ENCODE results near the gene DDRGK1.
A peak's percentile ranks its signal among the peaks of the same experiment; 100 is the strongest.
"Not testable (repeated sequence)": the region's sequence is repeated elsewhere in the genome, so short reads cannot be mapped to it uniquely, and the experiment has no call there.

Gene DDRGK1

GRCh38 chr20:3210346-3210745 lies 5.9 kb upstream of the DDRGK1 start:
- no peak for DNase-seq

- no peak for DNase-seq
These were observed 5.5 kb upstream of the DDRGK1 start for GRCh38 chr20:3209946-3210317.

DNA sequence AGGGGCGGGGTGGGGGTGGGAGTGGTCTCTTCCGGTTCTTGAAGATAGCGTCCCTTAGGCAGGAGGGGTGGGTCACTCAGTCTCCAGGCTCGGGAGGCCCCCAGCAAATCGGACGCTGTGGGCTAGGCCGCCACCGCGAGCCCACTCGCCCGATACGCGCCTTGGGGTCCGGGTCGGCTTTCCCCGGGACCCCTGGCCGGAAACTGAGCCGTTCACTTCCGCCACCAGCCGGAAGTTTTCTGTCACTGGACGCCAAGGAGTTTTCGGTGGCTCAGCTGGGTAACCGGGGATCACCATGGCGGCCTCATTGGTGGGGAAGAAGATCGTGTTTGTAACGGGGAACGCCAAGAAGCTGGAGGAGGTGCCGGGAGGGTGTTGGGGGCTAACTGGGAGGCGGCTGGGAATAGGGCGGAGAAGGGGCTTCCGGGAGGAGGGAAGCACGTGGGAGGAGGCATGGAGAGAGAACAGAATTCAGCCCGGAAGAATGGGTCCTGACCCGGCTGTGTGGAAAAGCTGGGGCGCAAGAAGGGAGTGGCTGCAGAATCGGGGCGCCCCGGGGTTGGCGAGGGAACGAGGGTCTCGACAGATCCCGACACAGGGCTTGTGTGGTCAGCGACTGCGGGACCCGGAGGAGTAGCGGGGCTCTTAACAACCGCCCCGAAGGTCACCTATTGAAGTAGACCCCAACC lies 4.9 kb upstream of the DDRGK1 start, which contains the start of gene ITPA:
TSS of gene ITPA (plus strand) at position 242 of the 689 bp plus-strand sequence. CDS start at position 296, 54 bp downstream.
- peak; percentile 8 for DNase-seq

GRCh38 chr20:3208786-3209256 lies 4.3 kb upstream of the DDRGK1 start:
- no peak for DNase-seq

- no peak for DNase-seq
These were observed 963 bp downstream of the DDRGK1 start for GRCh38 chr20:3203315-3204123.

DNA sequence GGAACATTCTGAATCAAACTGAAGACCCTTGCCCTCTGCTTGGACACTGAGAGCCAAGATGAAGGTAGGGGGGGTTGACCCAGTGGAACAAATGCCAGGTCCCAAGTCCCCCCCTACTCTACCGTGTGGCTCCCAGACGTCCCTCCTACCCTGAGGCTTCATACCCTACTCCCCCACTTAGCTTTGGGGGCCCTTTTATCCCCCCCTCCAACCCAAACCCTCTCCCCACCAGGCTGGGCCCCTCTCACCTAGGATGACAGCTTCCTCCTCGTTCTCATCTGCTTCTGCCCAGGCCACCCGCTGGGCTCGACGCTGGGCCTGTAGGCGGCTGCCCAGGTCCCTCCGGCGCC lies 1.5 kb downstream of the DDRGK1 start:
- no peak for DNase-seq

DNA sequence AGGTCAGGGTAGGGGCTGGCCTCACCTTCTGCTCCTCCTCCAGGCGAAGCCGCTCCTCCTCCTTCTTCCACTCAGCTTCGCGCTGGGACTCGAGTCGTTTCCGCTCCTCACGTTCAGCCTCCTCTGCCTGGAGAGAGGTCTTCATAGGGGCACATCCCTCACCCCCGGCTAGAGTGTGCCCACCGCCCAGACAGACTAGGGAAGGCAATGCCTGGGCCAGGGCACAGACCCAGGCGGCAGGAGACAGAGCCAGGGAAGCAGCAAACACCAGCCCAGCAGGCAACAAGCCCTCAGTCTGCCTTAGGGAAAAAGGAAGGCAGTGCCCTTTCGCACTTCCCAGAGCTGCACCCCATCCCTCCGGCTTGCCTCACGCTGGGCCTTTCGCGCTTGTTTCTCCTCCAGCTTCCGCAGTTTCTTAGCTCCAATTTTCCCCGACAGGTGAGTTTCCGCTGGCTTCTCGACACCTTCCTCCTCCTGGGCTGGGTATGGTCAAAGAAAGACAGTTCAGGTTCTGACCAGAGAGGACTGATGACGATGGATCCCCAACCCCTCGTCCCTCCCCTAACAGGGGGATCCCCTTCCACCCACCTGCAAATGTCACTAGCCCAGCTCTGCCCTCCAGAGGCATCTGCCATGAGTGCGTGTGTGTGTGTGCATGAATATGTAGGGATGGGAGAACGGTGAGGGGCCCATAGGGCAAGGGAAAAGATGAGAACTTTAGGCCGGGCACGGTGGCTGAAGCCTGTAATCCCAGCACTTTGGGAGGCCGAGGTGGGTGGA lies 4.3 kb downstream of the DDRGK1 start:
- DNase-seq = no peak

DNA sequence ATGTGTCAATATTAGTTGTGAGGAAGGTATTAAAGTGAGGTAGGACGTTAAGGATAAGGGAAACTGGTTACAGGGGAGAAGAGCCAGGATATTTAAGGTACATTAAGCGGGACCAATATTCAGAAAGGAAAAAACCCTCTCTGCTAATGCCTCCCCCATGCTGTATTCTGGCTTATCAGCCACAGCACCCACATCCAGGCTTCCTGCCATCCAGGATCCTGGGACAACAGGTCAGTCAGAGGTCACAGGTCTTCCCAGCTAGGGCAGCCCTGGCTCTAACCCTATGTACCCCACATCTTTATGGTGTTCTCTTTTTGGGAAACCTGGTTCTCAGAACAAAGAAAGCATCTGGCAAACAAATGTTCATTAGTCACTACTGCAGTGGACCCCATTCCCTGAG lies 5.3 kb downstream of the DDRGK1 start:
- no peak for DNase-seq

DNA sequence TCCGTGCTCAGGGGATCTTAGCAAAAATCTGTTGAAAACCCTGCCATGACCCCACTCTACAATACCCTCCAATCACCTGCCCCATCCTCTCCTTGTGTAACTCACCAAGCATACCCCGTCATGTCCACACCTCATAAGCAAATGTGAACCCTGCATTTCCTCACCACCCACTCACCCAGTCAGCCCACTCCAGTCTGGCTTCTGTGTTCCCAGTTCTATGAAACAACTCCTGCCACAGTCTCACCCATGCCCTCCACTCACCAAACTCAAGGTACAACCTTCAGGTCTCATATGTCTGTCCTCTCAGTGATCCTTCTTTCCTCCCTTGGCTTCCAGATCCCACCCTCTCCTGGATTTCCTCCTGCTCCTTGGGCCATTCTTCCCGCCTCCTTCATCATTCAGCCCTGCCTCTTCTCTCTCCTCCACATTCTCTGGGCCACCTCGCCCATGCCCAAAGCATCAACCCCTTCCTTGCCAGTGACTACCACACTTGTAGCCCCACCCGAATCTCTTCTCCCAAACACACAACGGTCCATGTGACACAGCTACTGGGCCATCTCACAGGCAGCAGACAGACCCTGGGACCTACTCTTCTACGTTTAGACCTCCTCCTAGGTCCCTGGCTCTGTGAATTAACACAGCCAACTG lies 8.8 kb downstream of the DDRGK1 start:
- DNase-seq = no peak

GRCh38 chr20:3194617-3195280 lies 9.7 kb downstream of the DDRGK1 start:
- no peak for DNase-seq

GRCh38 chr20:3193806-3194616 lies 10.5 kb downstream of the DDRGK1 start:
- DNase-seq = no peak

GRCh38 chr20:3192226-3193015 lies 12.1 kb downstream of the DDRGK1 start:
- DNase-seq = no peak

DNA sequence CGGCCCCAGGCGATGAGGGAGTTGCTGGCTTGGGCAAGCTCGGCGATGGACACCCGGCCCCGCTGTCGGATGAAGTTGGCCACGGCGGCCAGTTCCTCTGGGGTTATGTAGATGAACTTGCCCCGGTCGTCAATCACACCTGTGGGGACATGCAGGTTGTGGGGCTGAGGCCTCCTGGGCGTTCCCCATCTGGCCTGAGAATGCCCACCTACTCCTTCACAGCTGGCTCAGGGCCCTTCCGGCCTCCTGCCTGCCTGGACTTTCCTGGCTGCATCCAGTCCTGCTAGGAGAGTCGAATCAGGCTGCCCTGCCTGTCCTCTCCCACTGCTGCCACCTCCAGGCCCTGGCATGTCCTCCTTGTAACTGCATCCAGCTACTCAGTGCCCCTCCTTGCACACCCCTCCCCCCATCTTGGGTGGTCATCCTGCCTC lies 13.8 kb downstream of the DDRGK1 start:
- no peak for DNase-seq

DNA sequence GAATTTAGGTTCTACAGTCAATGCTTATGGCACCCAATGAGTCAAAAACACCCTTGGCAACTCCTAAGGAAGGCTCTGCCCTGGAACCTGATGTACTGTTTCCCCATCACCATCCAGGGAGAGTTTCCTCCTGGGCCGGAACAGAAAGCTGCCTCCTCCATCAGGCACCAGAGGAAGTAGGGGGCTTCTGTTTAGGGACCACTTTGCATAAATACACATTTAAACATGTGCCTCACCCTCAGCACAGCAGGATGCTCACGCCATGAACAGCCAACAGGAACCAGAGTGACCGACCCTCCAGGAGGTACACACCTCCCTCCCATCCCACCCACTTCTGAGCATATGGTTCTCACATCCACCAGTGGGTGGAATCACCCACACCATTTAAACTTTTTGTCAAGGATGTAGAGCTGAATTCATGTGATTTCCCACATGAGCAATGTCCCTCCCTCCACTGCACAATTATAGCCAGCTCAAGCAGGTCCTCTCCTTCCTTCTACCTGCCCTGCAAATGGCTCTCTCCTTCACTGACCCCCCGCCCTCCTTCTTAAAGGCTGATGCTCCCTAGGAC lies 14.8 kb downstream of the DDRGK1 start:
- DNase-seq = no peak

- DNase-seq = no peak
These were observed 15.6 kb downstream of the DDRGK1 start for GRCh38 chr20:3188823-3189413.

DNA sequence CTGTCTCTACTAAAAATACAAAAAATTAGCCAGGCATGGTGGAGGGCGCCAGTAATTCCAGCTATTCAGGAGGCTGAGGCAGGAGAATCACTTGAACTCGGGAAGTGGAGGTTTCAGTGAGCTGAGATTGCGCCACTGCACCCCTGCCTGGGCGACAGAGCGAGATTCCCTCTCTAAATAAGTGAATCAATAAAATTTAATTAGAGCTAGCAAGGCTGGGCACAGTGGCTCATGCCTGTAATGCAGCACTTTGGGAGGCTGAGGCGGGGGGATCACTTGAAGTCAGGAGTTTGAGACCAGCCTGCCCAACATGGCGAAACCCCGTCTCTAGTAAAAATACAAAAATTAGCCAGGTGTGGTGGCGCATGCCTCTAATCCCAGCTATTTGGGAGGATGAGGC lies 16.6 kb downstream of the DDRGK1 start:
- DNase-seq = not testable (repeated sequence)

GRCh38 chr20:3183896-3184612 lies 20.4 kb downstream of the DDRGK1 start:
- DNase-seq = no peak

DNA sequence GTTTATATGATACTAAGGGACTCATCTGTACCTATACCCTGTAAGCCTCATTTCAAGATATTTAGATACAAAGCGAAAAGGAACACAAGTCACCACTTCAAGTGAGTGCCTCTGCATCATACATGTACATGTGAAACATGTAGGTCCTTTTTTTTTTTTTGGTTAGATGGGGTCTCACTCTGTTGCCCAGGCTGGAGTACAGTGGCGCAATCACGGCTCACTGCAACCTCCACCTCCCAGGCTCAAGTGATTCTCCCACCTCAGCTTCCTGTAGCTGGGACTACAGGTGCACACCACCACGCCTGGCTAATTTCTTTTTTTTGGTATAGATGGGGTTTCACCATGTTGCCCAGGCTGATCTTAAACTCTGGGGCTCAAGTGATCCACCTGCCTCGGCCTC lies 22.1 kb downstream of the DDRGK1 start:
- not testable (repeated sequence) for DNase-seq

GRCh38 chr20:3181270-3181669 lies 23.2 kb downstream of the DDRGK1 start:
- no peak for DNase-seq
